NOMO-1 treated with DMSO at 0.1 percent for 48 hours (cell line): Measurements from ENCODE around the gene DEFB125.
"Not testable (repeated sequence)": the region's sequence is repeated elsewhere in the genome, so short reads cannot be mapped to it uniquely, and the experiment has no call there.

Source experiments
- DNase-seq: peaks from one replicate; lab custom pipeline; 2025; ENCODE audit not compliant: unreplicated experiment; lab: John Stamatoyannopoulos, UW

DEFB125 gene

GRCh38 chr20:87401-87800 lies at the start of gene DEFB125:
Gene DEFB125 (plus strand): TSS chr20:87672. CDS start chr20:87710, 38 bp downstream.
- DNase-seq: no peak

DNA sequence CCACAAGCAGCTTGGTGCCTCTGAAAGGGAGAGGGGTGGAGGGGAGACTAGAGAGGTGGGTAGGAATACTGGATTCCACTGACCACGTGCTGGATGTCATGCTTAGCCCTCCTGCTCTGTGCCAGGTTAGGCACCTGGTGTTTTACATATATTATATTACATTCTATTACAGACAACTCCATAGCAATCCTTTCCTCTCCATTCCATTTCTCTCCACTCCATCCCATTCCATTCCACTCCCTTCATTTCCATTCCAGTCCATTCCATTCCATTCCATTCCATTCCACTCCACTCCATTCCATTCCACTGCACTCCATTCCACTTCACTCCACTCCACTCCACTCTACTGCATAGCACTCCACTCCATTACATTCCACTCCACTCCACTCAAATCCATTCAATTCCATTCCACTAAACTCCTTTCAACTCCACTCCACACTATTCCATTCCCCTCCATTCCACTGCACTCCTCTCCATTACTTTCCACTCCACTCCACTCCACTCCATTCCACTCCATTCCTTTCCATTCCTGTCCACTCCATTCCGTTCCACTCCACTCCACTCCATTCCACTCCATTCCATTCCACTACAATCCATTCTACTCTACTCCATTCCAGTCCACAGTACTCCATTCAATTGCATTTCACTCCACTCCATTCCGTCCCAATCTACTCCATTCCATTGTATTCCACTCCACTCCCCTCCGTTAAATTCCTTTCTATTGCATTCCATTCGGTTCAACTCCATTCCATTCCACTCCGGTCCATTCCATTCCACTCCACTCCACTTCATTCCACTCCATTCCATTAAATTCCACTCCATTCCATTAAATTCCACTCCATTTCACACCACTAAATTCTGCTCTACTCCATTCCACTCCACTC lies 27.2 kb upstream of the DEFB125 start:
- no peak for DNase-seq

GRCh38 chr20:61230-61629 lies 26.2 kb upstream of the DEFB125 start:
- DNase-seq: no peak

DNA sequence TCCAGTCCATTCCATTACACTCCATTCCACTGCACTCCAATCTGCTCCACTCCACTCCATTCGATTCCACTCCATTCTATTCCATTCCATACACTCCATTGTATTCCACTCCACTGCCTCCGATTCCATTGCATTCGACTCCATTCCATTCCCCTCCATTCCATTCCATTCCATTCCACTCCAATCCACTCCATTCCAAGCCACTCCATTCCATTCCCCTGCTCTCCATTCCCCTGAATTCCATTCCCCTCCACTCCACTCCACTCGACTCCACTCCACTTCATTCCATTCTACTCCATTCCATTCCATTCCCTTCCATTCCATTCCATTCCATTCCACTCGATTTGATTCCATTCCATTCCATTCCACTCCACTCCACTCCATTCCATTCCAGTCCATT lies 25.7 kb upstream of the DEFB125 start:
- no peak for DNase-seq

GRCh38 chr20:62487-62886 lies 25.0 kb upstream of the DEFB125 start:
- no peak for DNase-seq

GRCh38 chr20:64026-64603 lies 23.4 kb upstream of the DEFB125 start:
- no peak for DNase-seq

DNA sequence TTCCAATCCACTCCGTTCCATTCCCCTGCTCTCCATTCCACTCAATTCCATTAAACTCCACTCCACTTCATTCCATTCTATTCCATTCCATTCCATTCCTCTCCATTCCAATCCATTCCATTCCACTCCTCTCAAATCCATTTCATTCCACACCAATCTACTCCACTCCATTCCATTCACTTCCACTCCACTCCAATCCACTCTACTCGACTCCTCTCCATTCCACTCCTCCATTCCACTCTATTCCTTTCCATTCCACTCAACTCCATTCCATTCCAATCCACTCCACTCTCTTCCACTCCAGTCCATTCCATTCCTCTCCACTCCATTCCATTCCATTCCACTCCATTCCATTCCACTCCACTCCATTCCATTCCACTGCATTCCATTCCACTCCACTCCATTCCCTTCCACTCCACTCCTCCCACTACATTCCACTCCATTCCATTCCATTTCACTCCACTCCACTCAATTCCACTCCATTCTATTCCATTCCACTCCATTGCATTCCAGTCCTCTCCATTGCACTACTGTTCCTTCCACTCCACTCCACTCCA lies 22.6 kb upstream of the DEFB125 start:
- DNase-seq: no peak

DNA sequence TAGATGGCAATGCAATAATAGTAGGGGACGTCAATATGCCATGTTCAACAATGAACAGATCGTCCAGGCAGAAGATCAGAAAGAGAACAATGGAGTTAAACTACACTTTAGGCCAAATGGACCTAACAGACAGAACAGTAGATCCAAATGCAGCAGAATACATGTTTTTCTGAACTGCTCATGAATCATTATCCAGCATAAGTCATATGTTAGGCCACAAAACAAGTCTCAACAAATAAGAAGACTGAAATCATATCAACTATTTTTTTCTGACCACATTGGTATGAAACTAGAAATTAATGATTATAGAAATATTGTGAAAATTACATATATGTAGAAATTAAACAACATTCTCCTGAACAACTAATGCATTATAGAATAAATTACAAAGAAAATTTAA lies 10.2 kb upstream of the DEFB125 start:
- no peak for DNase-seq

- no peak for DNase-seq
Measured at GRCh38 chr20:78338-78737, 9.1 kb upstream of the DEFB125 start.

DNA sequence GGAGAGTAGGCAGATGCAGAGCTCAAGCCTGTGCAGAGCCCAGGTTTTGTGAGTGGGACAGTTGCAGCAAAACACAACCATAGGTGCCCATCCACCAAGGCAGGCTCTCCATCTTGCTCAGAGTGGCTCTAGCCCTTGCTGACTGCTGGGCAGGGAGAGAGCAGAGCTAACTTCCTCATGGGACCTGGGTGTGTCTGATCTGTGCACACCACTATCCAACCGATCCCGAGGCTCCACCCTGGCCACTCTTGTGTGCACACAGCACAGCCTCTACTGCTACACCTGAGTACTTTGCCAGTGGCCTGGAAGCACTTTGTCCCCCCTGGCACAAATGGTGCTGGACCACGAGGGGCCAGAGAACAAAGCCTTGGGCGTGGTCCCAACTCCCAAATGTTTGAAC lies 7.9 kb upstream of the DEFB125 start:
- no peak for DNase-seq

DNA sequence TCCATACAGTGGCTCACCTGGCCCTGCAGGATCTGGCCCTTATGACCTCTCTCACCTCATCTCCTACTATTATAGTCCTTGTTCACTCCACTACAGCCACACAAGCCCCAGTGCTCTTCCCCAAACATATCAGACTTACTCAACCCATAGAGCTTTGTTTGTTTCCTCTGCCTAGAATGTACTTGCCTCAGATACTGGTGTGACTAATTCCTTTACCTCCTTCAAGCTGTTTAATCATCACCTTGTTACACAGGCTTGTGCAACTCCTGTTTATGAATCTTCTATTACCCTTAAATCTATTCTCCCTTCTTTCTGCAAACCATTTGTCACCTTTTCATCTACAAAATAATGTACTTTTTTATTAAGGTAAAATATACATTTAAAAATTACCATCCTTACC lies 3.2 kb downstream of the DEFB125 start:
- no peak for DNase-seq

DNA sequence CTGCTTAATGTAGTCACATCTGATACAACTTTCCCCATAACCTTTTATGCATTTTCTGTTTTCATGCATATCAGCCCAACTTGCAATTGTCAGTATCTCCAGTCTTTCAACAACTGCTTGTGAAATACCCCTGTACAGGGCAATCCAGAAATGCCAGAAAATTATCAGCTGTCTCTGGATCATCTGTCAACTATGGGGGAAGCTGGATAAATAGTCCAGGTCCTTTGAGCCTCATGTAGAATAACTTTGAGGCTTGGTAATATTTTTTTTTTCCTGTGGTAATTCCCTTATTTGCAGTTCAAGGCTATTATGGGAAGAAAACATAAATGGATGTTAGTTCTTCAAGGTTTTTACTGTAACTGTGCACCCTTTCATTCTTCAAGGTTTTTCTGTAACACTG lies 6.2 kb downstream of the DEFB125 start:
- no peak for DNase-seq

DNA sequence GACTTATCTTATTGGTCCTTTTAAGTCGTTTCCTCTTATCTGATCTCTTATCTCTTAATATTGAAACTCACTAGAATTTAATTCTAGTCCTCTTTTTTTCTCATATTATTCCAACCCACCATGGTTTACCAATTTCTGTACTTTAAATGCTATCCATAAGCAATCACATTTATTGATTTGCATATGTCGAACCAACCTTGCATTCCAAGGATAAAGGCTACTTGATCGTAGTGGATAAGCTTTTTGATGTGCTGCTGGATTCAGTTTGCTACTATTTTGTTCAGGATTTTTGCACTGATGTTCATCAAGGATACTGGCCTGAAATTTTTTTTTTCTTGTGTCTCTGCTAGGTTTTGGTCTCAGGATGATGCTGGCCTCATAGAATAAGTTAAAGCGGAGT lies 7.7 kb downstream of the DEFB125 start:
- DNase-seq: no peak

DNA sequence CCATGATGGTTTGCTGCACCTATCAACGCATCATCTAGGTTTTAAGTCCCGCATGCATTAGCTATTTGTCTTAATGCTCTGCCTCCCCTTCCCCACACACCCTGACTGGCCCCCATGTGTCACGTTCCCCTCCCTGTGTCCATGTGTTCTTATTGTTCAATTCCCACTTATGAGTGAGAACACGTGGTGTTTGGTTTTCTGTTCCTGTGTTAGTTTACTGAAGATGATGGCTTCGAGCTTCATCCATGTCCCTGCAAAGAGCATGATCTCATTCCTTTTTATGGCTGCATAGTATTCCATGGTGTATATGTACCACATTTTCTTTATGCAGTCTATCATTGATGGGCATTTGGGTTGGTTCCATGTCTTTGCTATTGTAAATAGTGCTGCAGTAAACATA lies 10.2 kb downstream of the DEFB125 start:
- DNase-seq: not testable (repeated sequence)

DNA sequence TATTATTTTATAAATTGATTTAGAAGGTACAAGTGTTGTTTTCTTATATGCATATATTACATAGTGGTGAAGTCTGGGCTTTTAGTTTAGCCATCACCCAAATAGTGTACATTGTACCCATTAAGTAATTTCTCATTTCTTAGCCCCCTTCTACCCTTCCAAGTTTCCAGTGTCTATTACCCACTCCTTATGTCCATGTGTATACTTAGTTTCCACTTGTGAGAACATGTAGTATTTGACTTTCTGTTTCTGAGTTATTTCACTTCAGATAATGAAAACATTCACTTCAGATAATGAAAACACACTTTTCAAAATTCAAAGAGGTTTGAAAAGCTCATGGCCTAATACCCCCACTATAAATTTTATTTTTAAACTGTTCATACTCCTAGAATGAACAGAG lies 14.5 kb downstream of the DEFB125 start:
- no peak for DNase-seq

GRCh38 chr20:103456-103855 lies 16.0 kb downstream of the DEFB125 start:
- DNase-seq: no peak

DNA sequence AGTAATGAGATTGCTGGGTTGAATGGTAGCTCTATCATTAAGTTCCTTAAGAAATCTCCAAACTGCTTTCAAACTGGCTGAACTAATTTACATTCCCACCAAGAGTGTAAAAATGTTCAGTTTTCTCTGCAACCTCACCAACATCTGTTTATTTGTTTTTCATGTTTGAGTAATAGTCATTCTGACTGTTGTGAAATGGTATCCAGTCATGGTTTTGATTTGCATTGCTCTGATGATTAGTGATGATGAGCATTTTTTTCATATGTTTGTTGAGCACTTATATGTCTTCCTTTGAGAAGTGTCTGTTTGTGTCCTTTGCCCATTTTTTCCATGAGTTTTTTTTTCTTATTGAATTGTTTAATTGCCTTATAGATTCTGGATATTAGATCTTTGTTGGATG lies 24.9 kb downstream of the DEFB125 start:
- DNase-seq: no peak

GRCh38 chr20:117518-117917 lies 30.0 kb downstream of the DEFB125 start:
- no peak for DNase-seq

DNA sequence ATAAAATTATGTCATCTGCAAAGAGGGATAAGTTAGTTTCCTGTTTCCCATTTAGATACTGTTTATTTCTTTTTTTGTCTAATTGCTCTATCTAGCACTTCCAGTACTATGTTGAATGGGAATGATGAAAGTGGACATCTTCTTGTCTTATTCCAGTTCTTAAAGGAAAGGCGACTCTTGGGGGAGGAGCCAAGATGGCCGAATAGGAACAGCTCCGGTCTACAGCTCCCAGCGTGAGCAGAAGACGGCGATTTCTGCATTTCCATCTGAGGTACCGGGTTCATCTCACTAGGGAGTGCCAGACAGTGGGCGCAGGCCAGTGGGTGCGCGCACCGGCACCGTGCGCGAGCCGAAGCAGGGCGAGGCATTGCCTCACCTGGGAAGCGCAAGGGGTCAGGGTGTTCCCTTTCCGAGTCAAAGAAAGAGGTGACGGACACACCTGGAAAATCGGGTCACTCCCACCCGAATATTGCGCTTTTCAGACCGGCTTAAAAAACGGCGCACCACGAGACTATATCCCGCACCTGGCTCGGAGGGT lies 42.4 kb downstream of the DEFB125 start:
- DNase-seq: not testable (repeated sequence)

GRCh38 chr20:137668-138490 lies 50.4 kb downstream of the DEFB125 start:
- no peak for DNase-seq

GRCh38 chr20:142290-142689 lies 54.8 kb downstream of the DEFB125 start, which contains the start of gene DEFB126:
Gene DEFB126 (plus strand): TSS chr20:142590. CDS start chr20:142629, 39 bp downstream.
- no peak for DNase-seq
